Astrocyte of the hippocampus (primary cell): Measurements from ENCODE around the gene CXCL5.
"Not testable (repeated sequence)": the region's sequence is repeated elsewhere in the genome, so short reads cannot be mapped to it uniquely, and the experiment has no call there.

Source experiments
- DNase-seq: peaks from one replicate; pipeline ENCODE4 v3.0.0; 2011; ENCODE audit warnings: low read depth, low spot score

Gene CXCL5

GRCh38 chr4:73970945-73971344, 27.5 kb downstream of the CXCL5 start:
- no peak for DNase-seq

DNA sequence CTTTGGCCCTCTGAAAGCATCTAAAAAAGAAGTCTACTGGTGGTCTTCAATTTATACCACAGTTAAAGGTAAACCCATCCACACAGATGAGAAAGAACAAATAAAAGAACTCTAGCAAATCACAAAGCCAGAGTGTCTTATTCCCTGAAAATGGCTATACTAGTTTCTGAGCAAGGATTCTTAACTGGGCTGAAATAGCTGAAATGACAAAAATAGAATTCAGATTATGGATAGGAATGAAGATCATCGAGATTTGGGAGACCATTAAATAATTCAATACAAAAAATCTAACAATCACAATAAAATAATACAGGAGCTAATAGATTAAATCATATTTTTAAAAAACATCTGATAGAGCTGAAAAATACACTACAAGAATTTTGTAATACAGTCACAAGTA, 28.5 kb downstream of the CXCL5 start:
- DNase-seq, result no peak

DNA sequence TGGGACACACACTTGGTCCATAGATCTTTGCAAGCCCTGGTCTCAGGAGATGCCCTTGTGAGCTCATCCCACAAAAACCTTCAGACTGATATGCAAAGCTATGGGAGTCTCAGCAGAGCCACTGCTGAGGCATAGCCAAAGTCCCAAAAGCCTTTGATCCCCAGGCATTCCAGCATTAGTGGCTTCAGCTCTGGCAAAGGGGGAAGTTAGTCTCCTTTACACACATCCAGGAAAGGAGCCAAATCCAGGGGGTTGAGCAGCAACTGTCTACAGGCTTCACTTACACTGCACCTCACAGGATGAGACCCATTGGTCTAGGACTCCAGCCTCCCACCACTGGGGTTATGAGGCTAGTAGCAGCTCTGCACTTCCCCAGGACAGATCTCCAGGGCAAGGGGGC, 30.6 kb downstream of the CXCL5 start:
- no peak for DNase-seq

DNA sequence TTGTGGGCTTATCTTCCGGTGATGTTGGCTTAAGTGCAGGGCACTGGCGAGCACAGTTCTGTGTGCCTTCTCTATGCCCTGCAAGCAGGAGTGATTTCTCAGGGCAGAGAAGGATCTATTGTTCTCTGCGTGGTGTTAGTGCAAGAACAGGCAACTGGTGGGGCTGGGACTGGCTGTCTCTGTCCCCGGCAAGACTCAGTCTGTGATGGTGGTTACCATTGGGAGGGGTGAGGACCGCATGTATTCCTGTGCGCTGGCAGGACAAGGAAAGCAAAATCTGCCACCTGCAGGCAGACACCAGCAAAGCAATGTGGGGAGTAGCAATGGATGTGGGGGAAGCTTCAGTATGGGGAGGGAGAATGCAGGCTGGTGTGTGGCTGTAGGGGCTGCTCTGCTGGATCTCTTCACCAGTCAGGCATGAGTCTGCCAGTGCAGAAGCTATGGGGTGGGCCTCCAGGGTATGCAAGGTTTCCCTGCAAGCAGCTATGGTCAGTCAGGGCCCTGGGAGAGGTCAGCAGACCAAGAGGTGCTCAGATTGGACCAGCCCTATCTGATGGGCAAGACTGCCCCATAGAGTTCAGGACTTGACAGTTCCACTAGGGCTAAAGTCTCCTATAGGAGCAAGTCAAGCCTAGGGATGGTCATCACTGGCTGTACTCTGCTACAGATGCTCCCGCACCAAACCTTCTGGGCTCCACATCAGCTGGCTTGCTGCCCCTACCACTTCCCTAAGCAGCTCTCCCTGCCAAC, 33.4 kb downstream of the CXCL5 start:
- no peak for DNase-seq

DNA sequence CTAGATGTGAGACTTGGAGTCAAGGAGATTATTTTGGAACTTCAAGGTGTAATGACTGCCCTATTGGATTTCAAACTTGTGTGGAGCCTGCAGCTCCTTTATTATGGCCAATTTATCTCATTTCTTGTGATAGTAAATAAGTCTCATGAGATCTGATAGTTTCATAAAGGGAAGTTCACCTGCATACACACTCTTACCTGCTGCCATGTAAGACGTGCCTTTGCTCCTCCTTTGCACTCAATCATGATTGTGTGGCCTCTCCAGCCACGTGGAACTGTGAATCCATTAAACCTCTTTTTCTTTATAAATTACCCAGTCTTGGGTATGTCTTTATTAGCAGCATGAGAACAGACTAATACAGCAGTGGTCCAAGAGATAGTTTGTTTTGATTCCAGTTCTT, 35.8 kb downstream of the CXCL5 start:
- no peak for DNase-seq

DNA sequence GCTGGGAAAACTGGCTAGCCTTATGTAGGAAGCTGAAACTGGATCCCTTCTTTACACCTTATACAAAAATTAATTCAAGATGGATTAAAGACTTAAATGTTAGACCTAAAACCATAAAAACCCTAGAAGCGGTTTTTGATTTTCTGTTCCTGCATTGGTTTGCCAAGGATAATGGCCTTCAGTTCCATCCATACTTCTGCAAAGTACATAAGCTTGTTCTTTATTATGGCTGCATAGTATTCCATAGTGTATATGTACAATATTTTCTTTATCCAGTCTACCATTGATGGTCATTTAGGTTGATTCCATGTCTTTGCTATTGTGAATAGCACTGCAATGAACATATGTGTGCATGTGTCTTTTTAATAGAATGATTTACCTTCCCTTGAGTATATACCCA, 39.4 kb downstream of the CXCL5 start:
- not testable (repeated sequence) for DNase-seq

GRCh38 chr4:73952352-73952751, 46.1 kb downstream of the CXCL5 start:
- no peak for DNase-seq

GRCh38 chr4:73950376-73950920, 48.0 kb downstream of the CXCL5 start:
- DNase-seq, result not testable (repeated sequence)

DNA sequence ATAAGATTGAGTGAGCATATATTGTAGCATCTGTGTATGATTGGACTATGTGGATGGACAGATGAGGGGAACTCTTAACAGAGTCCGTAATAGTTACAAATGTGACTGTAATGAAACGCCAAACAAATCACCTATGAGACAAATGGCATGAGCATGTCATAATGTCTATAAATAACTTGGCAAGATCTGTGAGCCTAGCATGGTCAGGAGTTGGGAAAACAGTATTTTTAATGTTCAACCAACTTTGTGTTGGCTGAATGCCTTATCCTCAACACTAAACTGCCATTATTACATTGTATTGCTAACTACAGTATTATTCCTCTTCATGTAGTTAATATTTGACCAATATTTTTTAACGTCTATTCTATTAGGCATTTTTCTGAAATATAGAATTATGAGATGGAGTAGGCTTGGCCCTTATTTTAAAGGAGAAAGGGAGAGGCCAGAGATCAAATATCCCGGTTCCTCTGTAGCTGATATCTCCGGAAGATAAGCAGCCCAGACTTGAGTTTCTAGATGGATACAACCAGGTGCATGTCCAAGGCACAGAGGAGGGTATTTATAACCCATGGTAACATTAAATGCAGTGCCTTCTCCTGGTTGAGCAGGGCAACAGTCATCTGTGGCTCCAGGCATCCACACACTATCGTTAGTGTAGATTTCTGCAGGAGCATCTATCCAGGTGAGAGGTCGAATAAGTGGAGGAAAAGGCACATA, 49.3 kb downstream of the CXCL5 start:
- no peak for DNase-seq

- no peak for DNase-seq
These were observed 50.2 kb downstream of the CXCL5 start for GRCh38 chr4:73948291-73948690.

- DNase-seq, result no peak
These were observed 51.1 kb downstream of the CXCL5 start for GRCh38 chr4:73947239-73947985.

- no peak for DNase-seq
These were observed 52.6 kb downstream of the CXCL5 start for GRCh38 chr4:73945674-73946449.
